HAP-1 (cell line): ENCODE data around the gene LILRB4.
"Not testable (repeated sequence)": the region's sequence is repeated elsewhere in the genome, so short reads cannot be mapped to it uniquely, and the experiment has no call there.

Experiments used
- DNase-seq, 2 experiments: peaks; one replicate each; pipeline ENCODE4 v3.0.0-alpha.2; 2016 to 2020; ENCODE audit warnings: low spot score in 2 of 2
- H3K27me3 ChIP-seq: fragments of 250-450 bp; sonication (Bioruptor Pico); 2 replicates; pipeline ENCODE4 v1.5.1; 2020; ENCODE audit warnings: low read depth, mild to moderate bottlenecking, moderate library complexity
- H3K36me3 ChIP-seq: fragments of 250-450 bp; sonication (Bioruptor Pico); replicated peaks from 2 replicates; pipeline ENCODE4 v1.5.1; 2020; ENCODE audit warnings: mild to moderate bottlenecking
- H3K4me1 ChIP-seq: fragments of 250-450 bp; sonication (Bioruptor Pico); 2 replicates; pipeline ENCODE4 v1.5.1; 2020; ENCODE audit warnings: mild to moderate bottlenecking
- H3K4me3 ChIP-seq: fragments of 250-450 bp; sonication (Bioruptor Pico); 2 replicates; pipeline ENCODE4 v1.5.1; 2020; ENCODE audit warnings: mild to moderate bottlenecking, moderate library complexity
- H3K9me3 ChIP-seq: fragments of 250-450 bp; sonication (Bioruptor Pico); 2 replicates; pipeline ENCODE4 v1.5.1; 2020; ENCODE audit warnings: mild to moderate bottlenecking, moderate library complexity
- in situ Hi-C: fragments of 300-500 bp; cut with MboI; formaldehyde crosslinking; loops from 3 replicates; pipeline ENCODE4 v1.14.3; 2020; ENCODE audit warnings: low sequenced_read_pairs, inconsistent platforms, mixed read lengths

Gene LILRB4

GRCh38 chr19:54662730-54663129, at the start of gene LILRB4:
LILRB4 (plus strand) TSS chr19:54662985; CDS start chr19:54663034, 49 bp downstream.
- in situ Hi-C loops: no loop called here

GRCh38 chr19:54614726-54615125, 48.1 kb upstream of the LILRB4 start:
- DNase-seq: no peak
- no peak overlapping the region for H3K4me3 ChIP-seq
- H3K27me3 ChIP-seq: no peaks in the 10 kb centered on the region
- in situ Hi-C loops: no loop called here
- no peaks in the 10 kb centered on the region; the same call in 1 of the 2 replicates for H3K9me3 ChIP-seq
- no peaks in the 10 kb centered on the region for H3K36me3 ChIP-seq
- H3K4me1 ChIP-seq: no peaks in the 10 kb centered on the region

More at GRCh38 chr19:54662730-54663129, at the start of gene LILRB4:
- Histone ChIP-seq H3K9me3 (no peaks in the 10 kb centered on the region), H3K4me3 (no peak within 1 kb of the TSS), H3K27me3 (no peaks in the 10 kb centered on the region), H3K4me1 (no peaks in the 10 kb centered on the region), H3K36me3 (no peaks in the 10 kb centered on the region)
- DNase-seq: no peak

- Histone ChIP-seq H3K4me1 (no peaks in the 10 kb centered on the region), H3K36me3 (no peaks in the 10 kb centered on the region), H3K4me3 (no peak overlapping the region), H3K9me3 (no peaks in the 10 kb centered on the region; the same call in 1 of the 2 replicates), H3K27me3 (no peaks in the 10 kb centered on the region)
- DNase-seq: no peak
- in situ Hi-C loops: no loop called here
These were observed 46.7 kb upstream of the LILRB4 start for GRCh38 chr19:54616057-54616456.

- no peaks in the 10 kb centered on the region; the same call in 1 of the 2 replicates for H3K9me3 ChIP-seq
- in situ Hi-C loops: no loop called here
These were observed 45.8 kb upstream of the LILRB4 start for GRCh38 chr19:54616821-54617560.

GRCh38 chr19:54620464-54620863, 42.3 kb upstream of the LILRB4 start:
- Histone ChIP-seq H3K9me3 (no peaks in the 10 kb centered on the region; the same call in 1 of the 2 replicates), H3K27me3 (no peaks in the 10 kb centered on the region), H3K4me3 (no peak overlapping the region)

More at GRCh38 chr19:54616821-54617560, 45.8 kb upstream of the LILRB4 start:
- H3K36me3 ChIP-seq: no peaks in the 10 kb centered on the region
- H3K27me3 ChIP-seq: no peaks in the 10 kb centered on the region
- DNase-seq: no peak
- H3K4me3 ChIP-seq: no peak overlapping the region
- H3K4me1 ChIP-seq: no peaks in the 10 kb centered on the region

GRCh38 chr19:54622431-54622830, 40.4 kb upstream of the LILRB4 start:
- no peaks in the 10 kb centered on the region for H3K36me3 ChIP-seq
- in situ Hi-C loops: no loop called here
- no peak for DNase-seq
- no peaks in the 10 kb centered on the region for H3K27me3 ChIP-seq
- no peak overlapping the region for H3K4me3 ChIP-seq
- H3K9me3 ChIP-seq: no peaks in the 10 kb centered on the region
- H3K4me1 ChIP-seq: no peaks in the 10 kb centered on the region

More at GRCh38 chr19:54620464-54620863, 42.3 kb upstream of the LILRB4 start:
- Histone ChIP-seq H3K36me3 (no peaks in the 10 kb centered on the region), H3K4me1 (no peaks in the 10 kb centered on the region)
- no peak for DNase-seq
- in situ Hi-C loops: no loop called here

- H3K9me3 ChIP-seq, H3K36me3 ChIP-seq, in situ Hi-C loops: not testable (repeated sequence)
These were observed 38.6 kb upstream of the LILRB4 start for GRCh38 chr19:54624234-54624633.

GRCh38 chr19:54624934-54625730, 37.7 kb upstream of the LILRB4 start:
- in situ Hi-C loops: not testable (repeated sequence)

More at GRCh38 chr19:54624234-54624633, 38.6 kb upstream of the LILRB4 start:
- not testable (repeated sequence) for H3K4me1 ChIP-seq, H3K27me3 ChIP-seq, H3K4me3 ChIP-seq, DNase-seq

GRCh38 chr19:54626757-54627156, 36.0 kb upstream of the LILRB4 start:
- no peak for DNase-seq
- H3K4me3 ChIP-seq: no peak overlapping the region
- H3K27me3 ChIP-seq: no peaks in the 10 kb centered on the region
- H3K9me3 ChIP-seq: no peaks in the 10 kb centered on the region
- in situ Hi-C loops: no loop called here
- H3K36me3 ChIP-seq: no peaks in the 10 kb centered on the region
- no peaks in the 10 kb centered on the region for H3K4me1 ChIP-seq

More at GRCh38 chr19:54624934-54625730, 37.7 kb upstream of the LILRB4 start:
- not testable (repeated sequence) for DNase-seq, H3K27me3 ChIP-seq, H3K4me3 ChIP-seq, H3K9me3 ChIP-seq, H3K36me3 ChIP-seq, H3K4me1 ChIP-seq

GRCh38 chr19:54627912-54628311, 34.9 kb upstream of the LILRB4 start:
- DNase-seq, H3K4me1 ChIP-seq, H3K4me3 ChIP-seq, H3K27me3 ChIP-seq, H3K36me3 ChIP-seq, H3K9me3 ChIP-seq, in situ Hi-C loops: not testable (repeated sequence)

GRCh38 chr19:54630262-54630661, 32.5 kb upstream of the LILRB4 start, which contains the start of gene LILRB1:
LILRB1 (plus strand) TSS chr19:54630484; CDS start chr19:54631074, 590 bp downstream.
- not testable (repeated sequence) for H3K4me1 ChIP-seq, H3K27me3 ChIP-seq, H3K9me3 ChIP-seq, DNase-seq, H3K4me3 ChIP-seq, H3K36me3 ChIP-seq
- in situ Hi-C loops: loop anchor here (5.0 kb wide), 1 partner anchor 333 kb away; no protein-coding TSS in a partner anchor

- Histone ChIP-seq H3K4me3 (no peak overlapping the region), H3K9me3 (no peaks in the 10 kb centered on the region), H3K27me3 (no peaks in the 10 kb centered on the region), H3K4me1 (no peaks in the 10 kb centered on the region), H3K36me3 (no peaks in the 10 kb centered on the region)
- in situ Hi-C loops: loop anchor here (5.0 kb wide), 1 partner anchor 333 kb away; no protein-coding TSS in a partner anchor
- DNase-seq: no peak
These were observed 32.0 kb upstream of the LILRB4 start for GRCh38 chr19:54630782-54631181.

GRCh38 chr19:54631489-54632337, 31.1 kb upstream of the LILRB4 start:
- H3K36me3 ChIP-seq, H3K4me1 ChIP-seq, DNase-seq, H3K4me3 ChIP-seq, H3K27me3 ChIP-seq, H3K9me3 ChIP-seq: not testable (repeated sequence)
- in situ Hi-C loops: loop anchor here (5.0 kb wide), 1 partner anchor 334 kb away; no protein-coding TSS in a partner anchor
